Tongue (tissue), 2 donors: ENCODE results near the gene ADGRG1. TPM values are rescaled to one million over a fixed set of nuclear protein-coding genes. Genes with fewer than 3 reads are reported as not detected.
A peak's percentile ranks its signal among the peaks of the same experiment; 100 is the strongest.
"Not testable (repeated sequence)": the region's sequence is repeated elsewhere in the genome, so short reads cannot be mapped to it uniquely, and the experiment has no call there.

ENCODE experiments used
- DNase-seq: peaks from one replicate; pipeline ENCODE4 v3.0.0-alpha.2; 2015
- total RNA-seq: library from RNA; depleted of rRNA; stranded (reverse); fragments of >200 nt; gene quantifications from one replicate; pipeline ENCODE4 v1.2.3, GENCODE V29; 2014

The ADGRG1 gene
- total RNA-seq, 1 donor from 2014 or later, result 26.9 TPM

GRCh38 chr16:57699899-57700298, 71.5 kb downstream of the ADGRG1 start:
- DNase-seq, result no peak

- DNase-seq, result no peak
Observed at GRCh38 chr16:57700781-57701551, 72.5 kb downstream of the ADGRG1 start.

- DNase-seq, result no peak
Observed at GRCh38 chr16:57701759-57702371, 73.4 kb downstream of the ADGRG1 start.

GRCh38 chr16:57703416-57704010, 75.1 kb downstream of the ADGRG1 start:
- DNase-seq, result no peak

- peak; percentile 34 for DNase-seq
Observed at GRCh38 chr16:57704011-57704904, 75.8 kb downstream of the ADGRG1 start.

- DNase-seq, result no peak
Observed at GRCh38 chr16:57704905-57705852, 76.7 kb downstream of the ADGRG1 start.

- no peak for DNase-seq
Observed at GRCh38 chr16:57706717-57707116, 78.3 kb downstream of the ADGRG1 start.

- no peak for DNase-seq
Observed at GRCh38 chr16:57707331-57707730, 78.9 kb downstream of the ADGRG1 start.

GRCh38 chr16:57708168-57708567, 79.7 kb downstream of the ADGRG1 start:
- DNase-seq, result no peak

GRCh38 chr16:57709663-57710062, 81.2 kb downstream of the ADGRG1 start:
- DNase-seq, result no peak

GRCh38 chr16:57711346-57711745, 82.9 kb downstream of the ADGRG1 start:
- no peak for DNase-seq

GRCh38 chr16:57711993-57712392, 83.6 kb downstream of the ADGRG1 start:
- DNase-seq, result no peak

- DNase-seq, result not testable (repeated sequence)
Observed at GRCh38 chr16:57712569-57712968, 84.1 kb downstream of the ADGRG1 start.

GRCh38 chr16:57713596-57713995, 85.2 kb downstream of the ADGRG1 start:
- no peak for DNase-seq

GRCh38 chr16:57714047-57714446, 85.6 kb downstream of the ADGRG1 start:
- DNase-seq, result no peak

Other genes with a start within 250 kb of the ADGRG1 start
- not detected for gene CCL17, start 223.9 kb upstream of the ADGRG1 start, total RNA-seq
- gene CIAPIN1, start 181.2 kb upstream of the ADGRG1 start, total RNA-seq, result 50.5 TPM
- 81.8 TPM for gene COQ9, start 181.2 kb upstream of the ADGRG1 start, total RNA-seq
- 58.2 TPM for gene POLR2C, start 166.0 kb upstream of the ADGRG1 start, total RNA-seq
- gene DOK4, start 142.1 kb upstream of the ADGRG1 start, total RNA-seq, result 17.6 TPM
- 17.5 TPM for gene CCDC102A, start 92.1 kb upstream of the ADGRG1 start, total RNA-seq
- not detected for gene ADGRG5, start 86.0 kb upstream of the ADGRG1 start, total RNA-seq
- gene ADGRG3, start 39.7 kb downstream of the ADGRG1 start, total RNA-seq, result 0.92 TPM
- gene DRC7, start 66.2 kb downstream of the ADGRG1 start, total RNA-seq, result not detected
- 27.6 TPM for gene KATNB1, start 107.1 kb downstream of the ADGRG1 start, total RNA-seq
- gene KIFC3, start 173.9 kb downstream of the ADGRG1 start, total RNA-seq, result 27.9 TPM